AG04450 (cell line): ENCODE data around the gene CTXN3. TPM values are rescaled to one million over a fixed set of nuclear protein-coding genes. Genes with fewer than 3 reads are reported as not detected.

ENCODE experiments used
- CTCF ChIA-PET: fragments of 300-600, 350-600 bp; formaldehyde crosslinking; extraction: SDS; loops from one replicate; lab custom pipeline; 2022; ENCODE audit warnings: antibody characterized with exemption, inconsistent platforms; lab: Charles Lee
- POLR2A ChIA-PET: fragments of 350-600 bp; formaldehyde crosslinking; extraction: SDS; loops from one replicate; lab custom pipeline; 2021; ENCODE audit warnings: antibody characterized with exemption, inconsistent platforms; lab: Yijun Ruan, JAX
- DNase-seq: peaks from one replicate; pipeline ENCODE4 v3.0.0-alpha.2; 2011; ENCODE audit warnings: low read depth, low spot score
- H3K27ac ChIP-seq: one replicate; pipeline ENCODE4 v1.5.1; 2012; ENCODE audit warnings: low read depth, low read length, control low read depth
- H3K27me3 ChIP-seq: one replicate; pipeline ENCODE4 v1.6.0; 2012; ENCODE audit warnings: low read length; ENCODE audit not compliant: control insufficient read depth, insufficient read depth
- H3K4me3 ChIP-seq: 2 replicates; pipeline ENCODE4 v1.5.1; 2011; ENCODE audit warnings: mild to moderate bottlenecking, low read depth, low read length, control low read depth
- H3K9me3 ChIP-seq: 2 replicates; pipeline ENCODE4 v1.5.1; 2012; ENCODE audit warnings: low read length; ENCODE audit not compliant: control insufficient read depth, insufficient read depth
- polyA plus RNA-seq: library from polyadenylated mRNA; depleted of rRNA; stranded (reverse); fragments of >200 nt; gene quantifications from 2 replicates; pipeline ENCODE4 v1.2.3, GENCODE V29; 2011; rRNA removed
- TF ChIP-seq, protein P1 (sequence below): IDR thresholded peaks from 2 replicates; pipeline ENCODE4 v1.5.1; 2011; ENCODE audit warnings: low read depth, low read length, control low read depth, inconsistent platforms

The CTXN3 gene
- polyA plus RNA-seq, 1 experiment, result not detected

GRCh38 chr5:127702926-127703561, 54.2 kb downstream of the CTXN3 start, which contains the start of gene CCDC192:
Gene CCDC192 (plus strand): TSS chr5:127703391. CDS start chr5:127703446, 55 bp downstream.
- no peak within 1 kb of the TSS for H3K4me3 ChIP-seq
- POLR2A ChIA-PET, result no interaction called here
- no peak within 1 kb of the TSS for H3K27ac ChIP-seq
- no peaks in the 10 kb centered on the region for H3K27me3 ChIP-seq
- no peak for DNase-seq
- CTCF ChIA-PET, result no interaction called here
- TF ChIP-seq, protein P1, sequence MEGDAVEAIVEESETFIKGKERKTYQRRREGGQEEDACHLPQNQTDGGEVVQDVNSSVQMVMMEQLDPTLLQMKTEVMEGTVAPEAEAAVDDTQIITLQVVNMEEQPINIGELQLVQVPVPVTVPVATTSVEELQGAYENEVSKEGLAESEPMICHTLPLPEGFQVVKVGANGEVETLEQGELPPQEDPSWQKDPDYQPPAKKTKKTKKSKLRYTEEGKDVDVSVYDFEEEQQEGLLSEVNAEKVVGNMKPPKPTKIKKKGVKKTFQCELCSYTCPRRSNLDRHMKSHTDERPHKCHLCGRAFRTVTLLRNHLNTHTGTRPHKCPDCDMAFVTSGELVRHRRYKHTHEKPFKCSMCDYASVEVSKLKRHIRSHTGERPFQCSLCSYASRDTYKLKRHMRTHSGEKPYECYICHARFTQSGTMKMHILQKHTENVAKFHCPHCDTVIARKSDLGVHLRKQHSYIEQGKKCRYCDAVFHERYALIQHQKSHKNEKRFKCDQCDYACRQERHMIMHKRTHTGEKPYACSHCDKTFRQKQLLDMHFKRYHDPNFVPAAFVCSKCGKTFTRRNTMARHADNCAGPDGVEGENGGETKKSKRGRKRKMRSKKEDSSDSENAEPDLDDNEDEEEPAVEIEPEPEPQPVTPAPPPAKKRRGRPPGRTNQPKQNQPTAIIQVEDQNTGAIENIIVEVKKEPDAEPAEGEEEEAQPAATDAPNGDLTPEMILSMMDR, result no peak
- no peaks in the 10 kb centered on the region for H3K9me3 ChIP-seq

DNA sequence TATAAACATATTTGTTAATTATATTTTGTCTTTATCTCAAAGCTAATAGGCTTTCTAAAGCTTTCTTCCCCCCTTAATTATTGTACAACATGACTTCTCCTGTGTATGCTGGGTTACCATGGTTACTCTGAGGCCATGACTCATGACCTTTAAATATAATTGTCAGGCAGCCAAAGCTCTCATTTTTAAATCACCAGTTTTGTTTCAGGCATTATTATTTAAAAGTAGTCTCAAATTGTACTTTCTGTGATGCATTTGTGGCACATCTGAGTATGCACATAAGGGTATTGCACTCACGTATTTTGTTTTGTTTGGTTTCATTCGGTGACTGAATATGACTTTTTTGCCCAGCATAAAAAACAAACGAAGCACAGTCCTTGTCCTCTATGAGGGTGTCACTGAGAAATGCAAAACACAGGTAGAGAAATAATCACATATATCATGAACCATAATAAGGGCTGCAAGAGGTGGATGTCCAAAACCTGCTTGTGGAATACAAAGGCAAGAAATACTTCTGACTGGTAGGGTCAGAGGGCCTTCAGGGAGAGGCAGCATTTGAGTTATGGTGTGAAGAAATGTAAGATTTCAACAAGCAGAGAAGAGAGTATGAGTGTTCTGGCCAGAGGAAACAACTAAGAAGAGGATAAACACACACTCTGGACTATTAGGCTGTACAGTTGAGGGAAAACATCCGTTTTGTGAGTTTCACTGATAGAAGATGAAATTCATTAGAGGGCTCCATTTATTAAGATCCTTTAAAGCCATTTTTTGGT, 56.4 kb downstream of the CTXN3 start:
- CTCF ChIA-PET, result no interaction called here

GRCh38 chr5:127706691-127707090, 57.8 kb downstream of the CTXN3 start:
- Histone ChIP-seq H3K9me3 (no peaks in the 10 kb centered on the region), H3K27me3 (peaks cover 3% of the 10 kb centered on the region), H3K27ac (no peak overlapping the region), H3K4me3 (no peak overlapping the region)
- ChIA-PET POLR2A (no interaction called here), CTCF (no interaction called here)
- DNase-seq, result no peak
- TF ChIP-seq, protein P1, result no peak

More for the DNA sequence above, 56.4 kb downstream of the CTXN3 start:
- POLR2A ChIA-PET, result no interaction called here
- TF ChIP-seq, protein P1, result no peak
- no peak overlapping the region for H3K27ac ChIP-seq
- no peaks in the 10 kb centered on the region for H3K9me3 ChIP-seq
- peaks cover 3% of the 10 kb centered on the region for H3K27me3 ChIP-seq
- no peak overlapping the region for H3K4me3 ChIP-seq
- peak; percentile 44 for DNase-seq

GRCh38 chr5:127707209-127707608, 58.3 kb downstream of the CTXN3 start:
- no peak for DNase-seq
- ChIA-PET POLR2A (no interaction called here), CTCF (no interaction called here)
- Histone ChIP-seq H3K27me3 (peaks cover 3% of the 10 kb centered on the region), H3K4me3 (no peak overlapping the region), H3K9me3 (no peaks in the 10 kb centered on the region), H3K27ac (no peak overlapping the region)
- TF ChIP-seq, protein P1, result no peak

Other genes starting within 250 kb of the CTXN3 start
- 108 and 120 TPM in 2 replicates for gene PRRC1, start 131.4 kb upstream of the CTXN3 start, polyA plus RNA-seq
- gene CCDC192, start 54.3 kb downstream of the CTXN3 start, polyA plus RNA-seq, result not detected in 2 replicates